ENCODE results near the gene QKI. TPM values are rescaled to one million over a fixed set of nuclear protein-coding genes. Genes with fewer than 3 reads are reported as not detected.
A peak's percentile ranks its signal among the peaks of the same experiment; 100 is the strongest.

The QKI gene
- total RNA-seq, 3 donors from 2014 or later (not counting 1 experiment from before 2014, with no cell fraction given), result 148 to 174 (median 166) TPM

GRCh38 chr6:163398815-163399214 is 15.7 kb upstream of the QKI start:
- Histone ChIP-seq H3K9me3 (ENCODE audit: control insufficient read depth, insufficient read depth, low read length) (no peaks in the 10 kb centered on the region), H3K27me3 (ENCODE audit: control insufficient read depth, insufficient read depth, low read length) (no peaks in the 10 kb centered on the region), H3K36me3 (ENCODE audit: control insufficient read depth, insufficient read depth, low read length) (no peaks in the 10 kb centered on the region), H3K4me3 (ENCODE audit: low read length) (no peak overlapping the region), H3K4me1 (ENCODE audit: control insufficient read depth, insufficient read depth, low read length) (no peaks in the 10 kb centered on the region), H3K27ac (ENCODE audit: low read length) (no peak overlapping the region)
- ATAC-seq (peak in 2 of 3 donors; percentile 24), DNase-seq (no peak)
- Mint-ChIP-seq H3K36me3 (no peaks in the 10 kb centered on the region), H3K4me1 (peaks cover 0 to 6% of the 10 kb centered on the region in 2 donors), H3K9me3 (no peaks in the 10 kb centered on the region), H3K27me3 (ENCODE audit: low read depth in 2 of 2) (peaks cover 16 to 25% of the 10 kb centered on the region in 2 donors), H3K27ac (no peak overlapping the region), H3K4me3 (no peak overlapping the region)
- no peak for TF ChIP-seq CTCF (IDR thresholded peaks at IDR 0.05)
- WGBS (ENCODE audit: insufficient coverage), result 77% methylated on average over 9 of the region's 9 CpGs
- intact Hi-C loops (cut with micrococcal nuclease), result no loop called here

- H3K27me3 ChIP-seq (ENCODE audit: control insufficient read depth, insufficient read depth, low read length), result no peaks in the 10 kb centered on the region
- H3K4me3 Mint-ChIP-seq, result no peak overlapping the region
- intact Hi-C loops (cut with micrococcal nuclease), result no loop called here
- no peak overlapping the region for H3K27ac Mint-ChIP-seq
- H3K27ac ChIP-seq (ENCODE audit: low read length), result no peak overlapping the region
- no peaks in the 10 kb centered on the region for H3K36me3 Mint-ChIP-seq
- ATAC-seq (no peak), DNase-seq (no peak)
- H3K36me3 ChIP-seq (ENCODE audit: control insufficient read depth, insufficient read depth, low read length), result no peaks in the 10 kb centered on the region
- H3K9me3 ChIP-seq (ENCODE audit: control insufficient read depth, insufficient read depth, low read length), result no peaks in the 10 kb centered on the region
- peaks cover 12 to 18% of the 10 kb centered on the region in 2 donors for H3K27me3 Mint-ChIP-seq (ENCODE audit: low read depth in 2 of 2)
- H3K4me1 Mint-ChIP-seq, result peaks cover 6 to 8% of the 10 kb centered on the region in 2 donors
- H3K9me3 Mint-ChIP-seq, result no peaks in the 10 kb centered on the region
- H3K4me3 ChIP-seq (ENCODE audit: low read length), result no peak overlapping the region
- H3K4me1 ChIP-seq (ENCODE audit: control insufficient read depth, insufficient read depth, low read length), result peaks cover 7% of the 10 kb centered on the region
- no peak for TF ChIP-seq CTCF (IDR thresholded peaks at IDR 0.05)
- WGBS (ENCODE audit: insufficient coverage), result 85% methylated on average over 2 of the region's 2 CpGs
These were observed 14.0 kb upstream of the QKI start for GRCh38 chr6:163400509-163400908.

- Histone ChIP-seq H3K9me3 (ENCODE audit: control insufficient read depth, insufficient read depth, low read length) (no peaks in the 10 kb centered on the region), H3K4me1 (ENCODE audit: control insufficient read depth, insufficient read depth, low read length) (peaks cover 11% of the 10 kb centered on the region), H3K36me3 (ENCODE audit: control insufficient read depth, insufficient read depth, low read length) (no peaks in the 10 kb centered on the region), H3K4me3 (ENCODE audit: low read length) (no peak overlapping the region), H3K27me3 (ENCODE audit: control insufficient read depth, insufficient read depth, low read length) (no peaks in the 10 kb centered on the region), H3K27ac (ENCODE audit: low read length) (no peak overlapping the region)
- no peaks in the 10 kb centered on the region for H3K9me3 Mint-ChIP-seq
- intact Hi-C loops (cut with micrococcal nuclease), result no loop called here
- H3K27me3 Mint-ChIP-seq (ENCODE audit: low read depth in 2 of 2), result peaks cover 8 to 15% of the 10 kb centered on the region in 2 donors
- ATAC-seq (no peak), DNase-seq (no peak)
- no peaks in the 10 kb centered on the region for H3K36me3 Mint-ChIP-seq
- no peak for TF ChIP-seq CTCF (IDR thresholded peaks at IDR 0.05)
- peaks cover 14 to 16% of the 10 kb centered on the region in 2 donors for H3K4me1 Mint-ChIP-seq
- no peak overlapping the region for H3K27ac Mint-ChIP-seq
- 88% methylated on average over 13 of the region's 14 CpGs for WGBS (ENCODE audit: insufficient coverage)
- no peak overlapping the region for H3K4me3 Mint-ChIP-seq
These were observed 13.3 kb upstream of the QKI start for GRCh38 chr6:163401039-163401885.

All from natural killer cell (primary cell).